ENCODE results near the gene FNDC7. TPM values are rescaled to one million over a fixed set of nuclear protein-coding genes. Genes with fewer than 3 reads are reported as not detected.

Gene FNDC7
- total and polyA plus RNA-seq, 9 of the 15 experiments (the other 6 are each of a cell fraction or from before 2014, with no cell fraction given), result not detected

DNA sequence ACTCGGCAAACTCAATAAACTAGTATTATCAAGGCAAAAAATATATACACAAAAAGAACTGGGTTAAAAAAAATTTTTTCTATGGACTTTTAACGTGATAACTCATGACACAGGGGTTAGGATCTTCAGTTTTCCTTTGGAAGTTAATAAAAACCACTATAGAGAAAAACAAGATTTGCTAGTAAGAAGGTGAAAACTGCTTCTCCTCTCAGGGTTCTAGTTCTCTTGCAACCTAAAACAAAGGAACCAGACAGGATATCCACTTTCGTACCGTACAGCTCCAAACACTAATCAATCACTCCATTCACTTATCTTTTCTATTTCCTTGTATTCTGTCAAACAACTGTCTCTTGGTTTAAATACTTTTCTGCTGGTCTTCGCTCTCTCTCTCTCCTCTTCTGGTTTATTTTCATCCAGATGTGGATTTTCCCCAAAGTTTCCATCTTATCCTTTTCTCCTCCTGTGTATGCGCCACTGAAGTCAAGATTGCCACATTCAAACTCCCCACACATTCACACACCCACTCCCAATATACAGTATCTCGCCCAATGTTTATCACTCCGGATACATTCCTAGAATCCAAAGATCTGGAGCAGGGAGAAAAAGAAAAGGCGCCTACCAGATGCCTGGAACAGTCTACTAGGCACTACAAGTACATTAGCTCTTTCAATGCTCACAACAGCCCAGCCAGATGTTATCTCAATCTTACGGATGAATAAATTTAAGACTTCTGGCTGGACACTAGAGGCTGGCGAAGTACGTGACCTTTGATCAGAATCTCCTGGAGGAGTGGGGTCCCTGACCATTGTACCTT lies 21.4 kb upstream of the FNDC7 start (continued):
- TF ChIP-seq, protein P1, sequence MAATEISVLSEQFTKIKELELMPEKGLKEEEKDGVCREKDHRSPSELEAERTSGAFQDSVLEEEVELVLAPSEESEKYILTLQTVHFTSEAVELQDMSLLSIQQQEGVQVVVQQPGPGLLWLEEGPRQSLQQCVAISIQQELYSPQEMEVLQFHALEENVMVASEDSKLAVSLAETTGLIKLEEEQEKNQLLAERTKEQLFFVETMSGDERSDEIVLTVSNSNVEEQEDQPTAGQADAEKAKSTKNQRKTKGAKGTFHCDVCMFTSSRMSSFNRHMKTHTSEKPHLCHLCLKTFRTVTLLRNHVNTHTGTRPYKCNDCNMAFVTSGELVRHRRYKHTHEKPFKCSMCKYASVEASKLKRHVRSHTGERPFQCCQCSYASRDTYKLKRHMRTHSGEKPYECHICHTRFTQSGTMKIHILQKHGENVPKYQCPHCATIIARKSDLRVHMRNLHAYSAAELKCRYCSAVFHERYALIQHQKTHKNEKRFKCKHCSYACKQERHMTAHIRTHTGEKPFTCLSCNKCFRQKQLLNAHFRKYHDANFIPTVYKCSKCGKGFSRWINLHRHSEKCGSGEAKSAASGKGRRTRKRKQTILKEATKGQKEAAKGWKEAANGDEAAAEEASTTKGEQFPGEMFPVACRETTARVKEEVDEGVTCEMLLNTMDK (IDR thresholded peaks at IDR 0.05; ENCODE audit: borderline replicate concordance, insufficient read depth, low read depth, low read length, poor library complexity, severe bottlenecking), result no peak
- no peak for TF ChIP-seq ZNF274 (IDR thresholded peaks at IDR 0.05; ENCODE audit: borderline replicate concordance, low read depth, low read length)
- TF ChIP-seq, protein P2, sequence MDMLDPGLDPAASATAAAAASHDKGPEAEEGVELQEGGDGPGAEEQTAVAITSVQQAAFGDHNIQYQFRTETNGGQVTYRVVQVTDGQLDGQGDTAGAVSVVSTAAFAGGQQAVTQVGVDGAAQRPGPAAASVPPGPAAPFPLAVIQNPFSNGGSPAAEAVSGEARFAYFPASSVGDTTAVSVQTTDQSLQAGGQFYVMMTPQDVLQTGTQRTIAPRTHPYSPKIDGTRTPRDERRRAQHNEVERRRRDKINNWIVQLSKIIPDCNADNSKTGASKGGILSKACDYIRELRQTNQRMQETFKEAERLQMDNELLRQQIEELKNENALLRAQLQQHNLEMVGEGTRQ (CRISPR knock-in tag; IDR thresholded peaks at IDR 0.05), result no peak
- TF ChIP-seq, protein P3, sequence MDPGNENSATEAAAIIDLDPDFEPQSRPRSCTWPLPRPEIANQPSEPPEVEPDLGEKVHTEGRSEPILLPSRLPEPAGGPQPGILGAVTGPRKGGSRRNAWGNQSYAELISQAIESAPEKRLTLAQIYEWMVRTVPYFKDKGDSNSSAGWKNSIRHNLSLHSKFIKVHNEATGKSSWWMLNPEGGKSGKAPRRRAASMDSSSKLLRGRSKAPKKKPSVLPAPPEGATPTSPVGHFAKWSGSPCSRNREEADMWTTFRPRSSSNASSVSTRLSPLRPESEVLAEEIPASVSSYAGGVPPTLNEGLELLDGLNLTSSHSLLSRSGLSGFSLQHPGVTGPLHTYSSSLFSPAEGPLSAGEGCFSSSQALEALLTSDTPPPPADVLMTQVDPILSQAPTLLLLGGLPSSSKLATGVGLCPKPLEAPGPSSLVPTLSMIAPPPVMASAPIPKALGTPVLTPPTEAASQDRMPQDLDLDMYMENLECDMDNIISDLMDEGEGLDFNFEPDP (CRISPR knock-in tag; IDR thresholded peaks at IDR 0.05), result no peak
- no peak for TF ChIP-seq MCM5 (IDR thresholded peaks at IDR 0.05; ENCODE audit: low read depth)
- peak; percentile 8; the same call in 1 of the 2 replicates for TF ChIP-seq NCOR1 (IDR thresholded peaks at IDR 0.05)
- TF ChIP-seq HNRNPLL (IDR thresholded peaks at IDR 0.05; ENCODE audit: low read depth, low read length, poor library complexity, severe bottlenecking), result no peak
- TF ChIP-seq BRD9 (IDR thresholded peaks at IDR 0.05; ENCODE audit: low read depth, partially characterized antibody), result no peak
- TF ChIP-seq RBM17 (IDR thresholded peaks at IDR 0.05; ENCODE audit: borderline replicate concordance, low read depth, low read length), result no peak
- TF ChIP-seq SMARCB1 (IDR thresholded peaks at IDR 0.05; ENCODE audit: insufficient read length, low read depth), result no peak
- TF ChIP-seq TGIF2 (CRISPR knock-in tag; IDR thresholded peaks at IDR 0.05), result no peak
- TF ChIP-seq, protein P4, sequence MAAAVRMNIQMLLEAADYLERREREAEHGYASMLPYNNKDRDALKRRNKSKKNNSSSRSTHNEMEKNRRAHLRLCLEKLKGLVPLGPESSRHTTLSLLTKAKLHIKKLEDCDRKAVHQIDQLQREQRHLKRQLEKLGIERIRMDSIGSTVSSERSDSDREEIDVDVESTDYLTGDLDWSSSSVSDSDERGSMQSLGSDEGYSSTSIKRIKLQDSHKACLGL (CRISPR knock-in tag; IDR thresholded peaks at IDR 0.05; ENCODE audit: borderline replicate concordance, poor library complexity, severe bottlenecking), result no peak
- TF ChIP-seq, protein P5, sequence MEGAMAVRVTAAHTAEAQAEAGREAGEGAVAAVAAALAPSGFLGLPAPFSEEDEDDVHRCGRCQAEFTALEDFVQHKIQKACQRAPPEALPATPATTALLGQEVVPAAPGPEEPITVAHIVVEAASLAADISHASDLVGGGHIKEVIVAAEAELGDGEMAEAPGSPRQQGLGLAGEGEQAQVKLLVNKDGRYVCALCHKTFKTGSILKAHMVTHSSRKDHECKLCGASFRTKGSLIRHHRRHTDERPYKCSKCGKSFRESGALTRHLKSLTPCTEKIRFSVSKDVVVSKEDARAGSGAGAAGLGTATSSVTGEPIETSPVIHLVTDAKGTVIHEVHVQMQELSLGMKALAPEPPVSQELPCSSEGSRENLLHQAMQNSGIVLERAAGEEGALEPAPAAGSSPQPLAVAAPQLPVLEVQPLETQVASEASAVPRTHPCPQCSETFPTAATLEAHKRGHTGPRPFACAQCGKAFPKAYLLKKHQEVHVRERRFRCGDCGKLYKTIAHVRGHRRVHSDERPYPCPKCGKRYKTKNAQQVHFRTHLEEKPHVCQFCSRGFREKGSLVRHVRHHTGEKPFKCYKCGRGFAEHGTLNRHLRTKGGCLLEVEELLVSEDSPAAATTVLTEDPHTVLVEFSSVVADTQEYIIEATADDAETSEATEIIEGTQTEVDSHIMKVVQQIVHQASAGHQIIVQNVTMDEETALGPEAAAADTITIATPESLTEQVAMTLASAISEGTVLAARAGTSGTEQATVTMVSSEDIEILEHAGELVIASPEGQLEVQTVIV (CRISPR knock-in tag; IDR thresholded peaks at IDR 0.05; ENCODE audit: borderline replicate concordance), result no peak
- TF ChIP-seq, protein P6, sequence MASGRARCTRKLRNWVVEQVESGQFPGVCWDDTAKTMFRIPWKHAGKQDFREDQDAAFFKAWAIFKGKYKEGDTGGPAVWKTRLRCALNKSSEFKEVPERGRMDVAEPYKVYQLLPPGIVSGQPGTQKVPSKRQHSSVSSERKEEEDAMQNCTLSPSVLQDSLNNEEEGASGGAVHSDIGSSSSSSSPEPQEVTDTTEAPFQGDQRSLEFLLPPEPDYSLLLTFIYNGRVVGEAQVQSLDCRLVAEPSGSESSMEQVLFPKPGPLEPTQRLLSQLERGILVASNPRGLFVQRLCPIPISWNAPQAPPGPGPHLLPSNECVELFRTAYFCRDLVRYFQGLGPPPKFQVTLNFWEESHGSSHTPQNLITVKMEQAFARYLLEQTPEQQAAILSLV (tag; IDR thresholded peaks at IDR 0.05), result no peak
- 0 out of 4 replicates have a peak, but pooled peaks of 1 of the 2 experiments have one; percentile 26 for TF ChIP-seq TEAD1 (CRISPR knock-in tag; IDR thresholded peaks at IDR 0.05)
- TF ChIP-seq SAFB2 (IDR thresholded peaks at IDR 0.05; ENCODE audit: borderline replicate concordance, low read depth, low read length, severe bottlenecking), result no peak
- no peak for TF ChIP-seq FOXA1 (IDR thresholded peaks at IDR 0.05; ENCODE audit: borderline replicate concordance)
- TF ChIP-seq ZZZ3 (IDR thresholded peaks at IDR 0.05), result no peak; the same call in 1 of the 2 replicates
